ENCODE measurements around the gene ZKSCAN1. TPM values are rescaled to one million over a fixed set of nuclear protein-coding genes. Genes with fewer than 3 reads are reported as not detected.

The ZKSCAN1 gene
- total RNA-seq, 1 donor: 35.3 TPM

- no peak for DNase-seq (ENCODE audit: low read depth in 2 of 3, low spot score in 2 of 3)
Measured at GRCh38 chr7:100034871-100035510, 19.6 kb downstream of the ZKSCAN1 start.

- no peak for DNase-seq (ENCODE audit: low read depth in 2 of 3, low spot score in 2 of 3)
Measured at GRCh38 chr7:100035876-100036275, 20.5 kb downstream of the ZKSCAN1 start.

- no peak for DNase-seq (ENCODE audit: low read depth in 2 of 3, low spot score in 2 of 3)
Measured at GRCh38 chr7:100038326-100038725, 22.9 kb downstream of the ZKSCAN1 start.

GRCh38 chr7:100040575-100040974, 25.2 kb downstream of the ZKSCAN1 start:
- DNase-seq (ENCODE audit: low read depth in 2 of 3, low spot score in 2 of 3): peak in 1 of 3 donors; percentile 11

GRCh38 chr7:100044718-100045117, 29.3 kb downstream of the ZKSCAN1 start:
- peak in 2 of 3 donors; percentile 64 to 67 for DNase-seq (ENCODE audit: low read depth in 2 of 3, low spot score in 2 of 3)

GRCh38 chr7:100048680-100049079, 33.3 kb downstream of the ZKSCAN1 start:
- DNase-seq (ENCODE audit: low read depth in 2 of 3, low spot score in 2 of 3): no peak

GRCh38 chr7:100049441-100050291, 34.3 kb downstream of the ZKSCAN1 start, which contains the start of gene ZSCAN21:
Gene ZSCAN21 (plus strand): TSS chr7:100049774. CDS start chr7:100057007, 7,233 bp downstream.
- DNase-seq (ENCODE audit: low read depth in 2 of 3, low spot score in 2 of 3): peak; percentile 67 to 89 (median 83)

- no peak for DNase-seq (ENCODE audit: low read depth in 2 of 3, low spot score in 2 of 3)
Measured at GRCh38 chr7:100051611-100052010, 36.2 kb downstream of the ZKSCAN1 start.

- peak in 2 of 3 donors; percentile 80 to 91 for DNase-seq (ENCODE audit: low read depth in 2 of 3, low spot score in 2 of 3)
Measured at GRCh38 chr7:100053215-100053614, 37.8 kb downstream of the ZKSCAN1 start.

GRCh38 chr7:100057006-100057405, 41.6 kb downstream of the ZKSCAN1 start:
- no peak for DNase-seq (ENCODE audit: low read depth in 2 of 3, low spot score in 2 of 3)

GRCh38 chr7:100059251-100059739, 43.9 kb downstream of the ZKSCAN1 start:
- DNase-seq (ENCODE audit: low read depth in 2 of 3, low spot score in 2 of 3): no peak

GRCh38 chr7:100061518-100062193, 46.3 kb downstream of the ZKSCAN1 start:
- no peak for DNase-seq (ENCODE audit: low read depth in 2 of 3, low spot score in 2 of 3)

- no peak for DNase-seq (ENCODE audit: low read depth in 2 of 3, low spot score in 2 of 3)
Measured at GRCh38 chr7:100063376-100063775, 48.0 kb downstream of the ZKSCAN1 start.

GRCh38 chr7:100064162-100064561, 48.8 kb downstream of the ZKSCAN1 start:
- no peak for DNase-seq (ENCODE audit: low read depth in 2 of 3, low spot score in 2 of 3)

- no peak for DNase-seq (ENCODE audit: low read depth in 2 of 3, low spot score in 2 of 3)
Measured at GRCh38 chr7:100065452-100066186, 50.2 kb downstream of the ZKSCAN1 start.

- no peak for DNase-seq (ENCODE audit: low read depth in 2 of 3, low spot score in 2 of 3)
Measured at GRCh38 chr7:100066953-100067352, 51.6 kb downstream of the ZKSCAN1 start.

- DNase-seq (ENCODE audit: low read depth in 2 of 3, low spot score in 2 of 3): no peak
Measured at GRCh38 chr7:100069991-100070390, 54.6 kb downstream of the ZKSCAN1 start.

GRCh38 chr7:100071018-100071723, 55.8 kb downstream of the ZKSCAN1 start:
- no peak for DNase-seq (ENCODE audit: low read depth in 2 of 3, low spot score in 2 of 3)

- no peak for DNase-seq (ENCODE audit: low read depth in 2 of 3, low spot score in 2 of 3)
Measured at GRCh38 chr7:100072462-100072861, 57.1 kb downstream of the ZKSCAN1 start.

- DNase-seq (ENCODE audit: low read depth in 2 of 3, low spot score in 2 of 3): no peak
Measured at GRCh38 chr7:100074841-100075240, 59.4 kb downstream of the ZKSCAN1 start.
